ENCODE data around the gene NTM. TPM values are rescaled to one million over a fixed set of nuclear protein-coding genes. Genes with fewer than 3 reads are reported as not detected.
A peak's percentile ranks its signal among the peaks of the same experiment; 100 is the strongest.

NTM gene
- total and polyA plus RNA-seq, 2 donors (not counting 1 experiment from before 2014, with no cell fraction given) = 12.3 to 28.6 TPM

GRCh38 chr11:131511794-131512193 is 141.4 kb downstream of the NTM start:
- no peaks in the 10 kb centered on the region for H4K20me1 ChIP-seq (ENCODE audit: control insufficient read depth, extremely low read depth, insufficient read depth, low read length)
- no peaks in the 10 kb centered on the region for H3K27me3 ChIP-seq (ENCODE audit: control insufficient read depth, insufficient read depth, low read length)
- no peak overlapping the region for H3K4me3 ChIP-seq (replicated peaks in 1 of 4; ENCODE audit: control extremely low read depth in 1 of 4, insufficient read depth in 1 of 4, low read depth in 3 of 4, low read length in 4 of 4)
- H3K36me3 ChIP-seq (ENCODE audit: control insufficient read depth, insufficient read depth, low read length) = no peaks in the 10 kb centered on the region
- no peak overlapping the region for H3K4me2 ChIP-seq (ENCODE audit: extremely low read depth, insufficient read depth, low read length)
- no peaks in the 10 kb centered on the region for H3K9me3 ChIP-seq (ENCODE audit: control insufficient read depth, insufficient read depth, low read depth, low read length)
- no peak overlapping the region for H3K9ac ChIP-seq (ENCODE audit: insufficient read depth, low read length)
- no peaks in the 10 kb centered on the region for H3K79me2 ChIP-seq (ENCODE audit: control insufficient read depth, insufficient read depth, low read length)
- DNase-seq (ENCODE audit: low read depth in 2 of 2) = no peak
- no peak overlapping the region for H3K27ac ChIP-seq (ENCODE audit: insufficient read depth, low read length)
- no peak overlapping the region for H2AFZ ChIP-seq (ENCODE audit: low read length)
- H3K4me1 ChIP-seq (ENCODE audit: control insufficient read depth, extremely low read depth, insufficient read depth, low read length) = no peaks in the 10 kb centered on the region
- TF ChIP-seq EZH2 (IDR thresholded peaks at IDR 0.05; ENCODE audit: low read length, missing control alignments) = no peak
- TF ChIP-seq CTCF (conservative IDR thresholded peaks at IDR 0.05 in 1 of 2, IDR thresholded peaks at IDR 0.05 in 1 of 2; ENCODE audit: low read depth in 1 of 2, low read length in 2 of 2) = peak; percentile 25 to 45

- H3K4me1 ChIP-seq (ENCODE audit: control insufficient read depth, extremely low read depth, insufficient read depth, low read length) = no peaks in the 10 kb centered on the region
- DNase-seq (ENCODE audit: low read depth in 2 of 2) = no peak
- H3K9ac ChIP-seq (ENCODE audit: insufficient read depth, low read length) = no peak overlapping the region
- no peak overlapping the region for H3K4me3 ChIP-seq (replicated peaks in 1 of 4; ENCODE audit: control extremely low read depth in 1 of 4, insufficient read depth in 1 of 4, low read depth in 3 of 4, low read length in 4 of 4)
- no peak overlapping the region for H3K27ac ChIP-seq (ENCODE audit: insufficient read depth, low read length)
- H3K79me2 ChIP-seq (ENCODE audit: control insufficient read depth, insufficient read depth, low read length) = no peaks in the 10 kb centered on the region
- H4K20me1 ChIP-seq (ENCODE audit: control insufficient read depth, extremely low read depth, insufficient read depth, low read length) = no peaks in the 10 kb centered on the region
- no peak overlapping the region for H2AFZ ChIP-seq (ENCODE audit: low read length)
- H3K27me3 ChIP-seq (ENCODE audit: control insufficient read depth, insufficient read depth, low read length) = no peaks in the 10 kb centered on the region
- H3K4me2 ChIP-seq (ENCODE audit: extremely low read depth, insufficient read depth, low read length) = no peak overlapping the region
- H3K36me3 ChIP-seq (ENCODE audit: control insufficient read depth, insufficient read depth, low read length) = no peaks in the 10 kb centered on the region
- TF ChIP-seq CTCF (conservative IDR thresholded peaks at IDR 0.05 in 1 of 2, IDR thresholded peaks at IDR 0.05 in 1 of 2; ENCODE audit: low read depth in 1 of 2, low read length in 2 of 2) (no peak), EZH2 (IDR thresholded peaks at IDR 0.05; ENCODE audit: low read length, missing control alignments) (no peak)
- no peaks in the 10 kb centered on the region for H3K9me3 ChIP-seq (ENCODE audit: control insufficient read depth, insufficient read depth, low read depth, low read length)
These were observed 141.8 kb downstream of the NTM start for GRCh38 chr11:131512228-131512627.

- TF ChIP-seq CTCF (conservative IDR thresholded peaks at IDR 0.05 in 1 of 2, IDR thresholded peaks at IDR 0.05 in 1 of 2; ENCODE audit: low read depth in 1 of 2, low read length in 2 of 2) (no peak), EZH2 (IDR thresholded peaks at IDR 0.05; ENCODE audit: low read length, missing control alignments) (no peak)
- H3K9me3 ChIP-seq (ENCODE audit: control insufficient read depth, insufficient read depth, low read depth, low read length) = no peaks in the 10 kb centered on the region
- H3K36me3 ChIP-seq (ENCODE audit: control insufficient read depth, insufficient read depth, low read length) = no peaks in the 10 kb centered on the region
- no peak overlapping the region for H3K9ac ChIP-seq (ENCODE audit: insufficient read depth, low read length)
- no peaks in the 10 kb centered on the region for H3K27me3 ChIP-seq (ENCODE audit: control insufficient read depth, insufficient read depth, low read length)
- no peak overlapping the region for H2AFZ ChIP-seq (ENCODE audit: low read length)
- no peaks in the 10 kb centered on the region for H4K20me1 ChIP-seq (ENCODE audit: control insufficient read depth, extremely low read depth, insufficient read depth, low read length)
- no peak overlapping the region for H3K4me2 ChIP-seq (ENCODE audit: extremely low read depth, insufficient read depth, low read length)
- H3K4me3 ChIP-seq (replicated peaks in 1 of 4; ENCODE audit: control extremely low read depth in 1 of 4, insufficient read depth in 1 of 4, low read depth in 3 of 4, low read length in 4 of 4) = no peak overlapping the region
- no peaks in the 10 kb centered on the region for H3K4me1 ChIP-seq (ENCODE audit: control insufficient read depth, extremely low read depth, insufficient read depth, low read length)
- H3K79me2 ChIP-seq (ENCODE audit: control insufficient read depth, insufficient read depth, low read length) = no peaks in the 10 kb centered on the region
- DNase-seq (ENCODE audit: low read depth in 2 of 2) = no peak
- no peak overlapping the region for H3K27ac ChIP-seq (ENCODE audit: insufficient read depth, low read length)
These were observed 143.6 kb downstream of the NTM start for GRCh38 chr11:131514062-131514461.
